Endothelial cell of umbilical vein (primary cell): Measurements from ENCODE around the gene NCOA6. TPM values are rescaled to one million over a fixed set of nuclear protein-coding genes. Genes with fewer than 3 reads are reported as not detected.

Experiments used
- BruUV-seq: library from RNA; stranded (reverse); fragments of 400-500 nt; replicated peaks from 2 replicates; lab custom pipeline; 2021; lab: Mats Ljungman, UMichigan
- CTCF ChIA-PET: fragments of 300-600, 350-600 bp; sonication (Branson Sonifier 250); formaldehyde crosslinking; loops from one replicate; lab custom pipeline; 2021; ENCODE audit warnings: antibody characterized with exemption, inconsistent platforms; lab: Charles Lee
- POLR2A ChIA-PET: fragments of 300-600, 350-600 bp; sonication (Branson Sonifier 250); formaldehyde crosslinking; loops from one replicate; lab custom pipeline; 2021; ENCODE audit warnings: antibody characterized with exemption, inconsistent platforms; lab: Charles Lee
- DNase-seq: peaks from one replicate; pipeline ENCODE4 v3.0.0-alpha.2; 2011; ENCODE audit warnings: low read depth, low spot score
- FAIRE-seq: peaks from 2 replicates; lab custom pipeline; 2011; peaks lifted over from hg19 to GRCh38; lab: Jason Lieb, UNC
- H2AFZ ChIP-seq: 2 replicates; pipeline ENCODE4 v1.6.0; 2012; ENCODE audit warnings: low read depth, low read length, control low read depth, inconsistent platforms
- H3K27ac ChIP-seq: 2 replicates; pipeline ENCODE4 v1.5.1; 2011; ENCODE audit warnings: low read depth, mild to moderate bottlenecking, control low read depth, low read length, moderate library complexity; ENCODE audit not compliant: insufficient read depth
- H3K27me3 ChIP-seq, 2 experiments: 2 replicates each; pipeline versions ENCODE4 v1.6.0 to v1.6.1; 2011; ENCODE audit warnings: low read length in 2 of 2, mixed read lengths in 1 of 2; ENCODE audit not compliant: control insufficient read depth in 2 of 2, insufficient read depth in 2 of 2
- H3K36me3 ChIP-seq, 2 experiments: 2 replicates in 1 of 2; 3 replicates in 1 of 2; pipeline ENCODE4 v1.5.1; 2011; ENCODE audit warnings: low read length in 2 of 2, mild to moderate bottlenecking in 1 of 2, moderate library complexity in 1 of 2; ENCODE audit not compliant: control insufficient read depth in 2 of 2, insufficient read depth in 2 of 2; ENCODE audit errors: extremely low read depth in 1 of 2
- H3K4me1 ChIP-seq: 3 replicates; pipeline ENCODE4 v1.5.1; 2011; ENCODE audit warnings: mild to moderate bottlenecking, low read length; ENCODE audit not compliant: control insufficient read depth, insufficient read depth; ENCODE audit errors: extremely low read depth
- H3K4me2 ChIP-seq: 2 replicates; pipeline ENCODE4 v1.6.1; 2011; ENCODE audit warnings: low read length, control low read depth, mixed read lengths; ENCODE audit not compliant: insufficient read depth
- H3K4me3 ChIP-seq, 3 experiments: fragments of 200-600 bp in 1 of 3; sonication (generic), shearing (Covaris generic) in 1 of 3; replicated peaks in 1 of 3; 2 replicates each; pipeline ENCODE4 v1.5.1; 2011 to 2016; ENCODE audit warnings: control low read depth in 3 of 3, low read length in 3 of 3, mild to moderate bottlenecking in 2 of 3, inconsistent platforms in 1 of 3, low read depth in 1 of 3, moderate library complexity in 1 of 3; ENCODE audit not compliant: insufficient read depth in 1 of 3
- H3K79me2 ChIP-seq: 2 replicates; pipeline ENCODE4 v1.6.0; 2012; ENCODE audit warnings: low read length, inconsistent platforms; ENCODE audit not compliant: control insufficient read depth, insufficient read depth
- H3K9ac ChIP-seq: replicated peaks from 2 replicates; pipeline ENCODE3; 2011; ENCODE audit warnings: low read length, control low read depth; ENCODE audit not compliant: insufficient read depth; ENCODE audit errors: extremely low read depth
- H3K9me1 ChIP-seq: replicated peaks from 3 replicates; pipeline ENCODE4 v1.6.0; 2011; ENCODE audit warnings: mild to moderate bottlenecking, low read length; ENCODE audit not compliant: control insufficient read depth, insufficient read depth; ENCODE audit errors: extremely low read depth
- H3K9me3 ChIP-seq: replicated peaks from 2 replicates; pipeline ENCODE4 v1.5.1; 2012; ENCODE audit warnings: low read length, inconsistent platforms; ENCODE audit not compliant: control insufficient read depth, insufficient read depth
- H4K20me1 ChIP-seq: replicated peaks from 2 replicates; pipeline ENCODE3; 2011; ENCODE audit warnings: mild to moderate bottlenecking, low read length; ENCODE audit not compliant: control insufficient read depth, insufficient read depth; ENCODE audit errors: extremely low read depth
- CTCF ChIP-seq, 2 donors: IDR thresholded peaks; 1 replicate in 1 of 2; 2 replicates in 1 of 2; pipeline ENCODE4 v1.5.1; 2011; ENCODE audit warnings: low read length in 2 of 2, mild to moderate bottlenecking in 2 of 2, moderate library complexity in 2 of 2, control low read depth in 1 of 2, inconsistent platforms in 1 of 2, low read depth in 1 of 2; ENCODE audit not compliant: insufficient read depth in 1 of 2; ENCODE audit errors: extremely low read depth in 1 of 2
- EZH2 ChIP-seq: IDR thresholded peaks from 2 replicates; pipeline ENCODE4 v1.6.1; 2012; ENCODE audit warnings: borderline replicate concordance, low read depth, mild to moderate bottlenecking, moderate library complexity, low read length, inconsistent platforms; ENCODE audit not compliant: severe bottlenecking
- JUN ChIP-seq: IDR thresholded peaks from 2 replicates; pipeline ENCODE4 v1.6.1; 2011; ENCODE audit warnings: borderline replicate concordance, low read depth; ENCODE audit not compliant: insufficient read length, insufficient read depth
- MAX ChIP-seq: IDR thresholded peaks from 2 replicates; pipeline ENCODE4 v1.6.1; 2011; ENCODE audit not compliant: insufficient read depth, insufficient read length
- MYC ChIP-seq: IDR thresholded peaks from one replicate; pipeline ENCODE4 v1.6.1; 2011; ENCODE audit warnings: mild to moderate bottlenecking, low read depth, low read length
- POLR2A ChIP-seq: IDR thresholded peaks from 2 replicates; pipeline ENCODE4 v1.6.1; 2012; ENCODE audit warnings: low read depth, mild to moderate bottlenecking, control low read depth, low read length
- POLR2AphosphoS5 ChIP-seq: IDR thresholded peaks from 2 replicates; pipeline ENCODE4 v1.6.1; 2012; ENCODE audit warnings: low read depth, mild to moderate bottlenecking, control low read depth, low read length, moderate library complexity; ENCODE audit not compliant: insufficient read depth
- dilution Hi-C: fragments of 300-500 bp; cut with MboI; formaldehyde crosslinking; loops from one replicate; pipeline ENCODE4 v1.15.0; 2019; ENCODE audit warnings: low sequenced_read_pairs; ENCODE audit not compliant: extremely low pct_ligation_motif_present
- intact Hi-C: fragments of 100-400 bp; cut with micrococcal nuclease; formaldehyde crosslinking; loops from one replicate; pipeline ENCODE4 v1.10.0; 2022
- polyA plus RNA-seq, 4 experiments: library from polyadenylated mRNA; depleted of rRNA in 3 of 4; stranded (reverse) in 3 of 4; unstranded in 1 of 4; fragments of >200 nt; gene quantifications; 2 replicates each; pipeline versions ENCODE4 v1.2.1 to v1.2.3, GENCODE V29; 2011 to 2012; ENCODE audit warnings: missing spikeins in 1 of 4
- total RNA-seq: library from RNA; stranded (reverse); gene quantifications from 2 replicates; pipeline ENCODE4 v1.2.3, GENCODE V29; 2021

Gene NCOA6
- total and polyA plus RNA-seq, 2 donors (not counting 3 experiments of a cell fraction or from before 2014, with no cell fraction given), result 16.9 to 26.7 TPM

GRCh38 chr20:34750484-34750883 is 75.0 kb downstream of the NCOA6 start:
- intact Hi-C loops, result no loop called here
- H4K20me1 ChIP-seq, result no peaks in the 10 kb centered on the region
- no peak overlapping the region for H3K27ac ChIP-seq
- H3K9me3 ChIP-seq, result no peaks in the 10 kb centered on the region
- BruUV-seq, result no TSS peak
- no peaks in the 10 kb centered on the region for H3K27me3 ChIP-seq
- DNase-seq, result no peak
- H3K79me2 ChIP-seq, result no peaks in the 10 kb centered on the region
- no peaks in the 10 kb centered on the region for H3K4me1 ChIP-seq
- dilution Hi-C loops, result no loop called here
- H3K4me2 ChIP-seq, result no peak overlapping the region
- POLR2A ChIA-PET, result no interaction called here
- CTCF ChIA-PET, result interaction anchor here (0.8 to 4.9 kb wide), 2 partner anchors 20 to 228 kb away, joined by 3 to 23 read pairs; no protein-coding TSS in a partner anchor
- FAIRE-seq, result no peak
- TF ChIP-seq JUN (no peak), CTCF (IDR thresholded peaks at IDR 0.05; ENCODE audit: extremely low read depth in 1 of 2, insufficient read depth in 1 of 2, low read depth in 1 of 2, low read length in 2 of 2) (no peak), EZH2 (no peak), POLR2AphosphoS5 (no peak), MAX (no peak), MYC (no peak), POLR2A (no peak)
- no peak overlapping the region for H3K9ac ChIP-seq
- H3K4me3 ChIP-seq, result no peak overlapping the region
- no peaks in the 10 kb centered on the region for H3K9me1 ChIP-seq
- peaks cover 9 to 20% of the 10 kb centered on the region in 2 experiments for H3K36me3 ChIP-seq
- no peak overlapping the region for H2AFZ ChIP-seq
